Stimulated activated CD4-positive, alpha-beta T cell treated with anti-CD3 and anti-CD28 coated beads, Interleukin-1b, Interleukin-23, amount 100 ng/mL, for 48 hours (primary cell): Measurements from ENCODE around the gene CCDC80.
A peak's percentile ranks its signal among the peaks of the same experiment; 100 is the strongest.

Experiments used
- DNase-seq: peaks from one replicate; pipeline ENCODE4 v3.0.0-alpha.2; 2020

CCDC80 gene

GRCh38 chr3:112654979-112655378 is 14.0 kb upstream of the CCDC80 start:
- no peak for DNase-seq

GRCh38 chr3:112654492-112654891 is 13.5 kb upstream of the CCDC80 start:
- DNase-seq = no peak

- DNase-seq = no peak
Measured at GRCh38 chr3:112653881-112654300, 12.9 kb upstream of the CCDC80 start.

- no peak for DNase-seq
Measured at GRCh38 chr3:112653209-112653871, 12.4 kb upstream of the CCDC80 start.

GRCh38 chr3:112651516-112651915 is 10.6 kb upstream of the CCDC80 start:
- DNase-seq = no peak

- DNase-seq = no peak
Measured at GRCh38 chr3:112651071-112651470, 10.1 kb upstream of the CCDC80 start.

GRCh38 chr3:112650482-112650881 is 9.5 kb upstream of the CCDC80 start:
- DNase-seq = no peak

- DNase-seq = no peak
Measured at GRCh38 chr3:112649478-112649735, 8.5 kb upstream of the CCDC80 start.

GRCh38 chr3:112647122-112647521 is 6.2 kb upstream of the CCDC80 start:
- no peak for DNase-seq

GRCh38 chr3:112646623-112647022 is 5.7 kb upstream of the CCDC80 start:
- DNase-seq = no peak

GRCh38 chr3:112644453-112644852 is 3.5 kb upstream of the CCDC80 start:
- no peak for DNase-seq

- DNase-seq = no peak
Measured at GRCh38 chr3:112643621-112644240, 2.8 kb upstream of the CCDC80 start.

GRCh38 chr3:112642912-112643506 is 2.1 kb upstream of the CCDC80 start:
- peak; percentile 81 for DNase-seq

GRCh38 chr3:112640276-112640929 is 540 bp downstream of the CCDC80 start:
- DNase-seq = no peak

- DNase-seq = no peak
Measured at GRCh38 chr3:112639455-112640225, 1.3 kb downstream of the CCDC80 start.

- no peak for DNase-seq
Measured at GRCh38 chr3:112638327-112639020, 2.5 kb downstream of the CCDC80 start.

GRCh38 chr3:112637700-112638099 is 3.2 kb downstream of the CCDC80 start:
- no peak for DNase-seq

- no peak for DNase-seq
Measured at GRCh38 chr3:112635674-112636073, 5.3 kb downstream of the CCDC80 start.

GRCh38 chr3:112634786-112635541 is 6.0 kb downstream of the CCDC80 start:
- DNase-seq = no peak

- no peak for DNase-seq
Measured at GRCh38 chr3:112633757-112634156, 7.2 kb downstream of the CCDC80 start.

- no peak for DNase-seq
Measured at GRCh38 chr3:112633191-112633590, 7.8 kb downstream of the CCDC80 start.

- no peak for DNase-seq
Measured at GRCh38 chr3:112632596-112632995, 8.3 kb downstream of the CCDC80 start.
